Measurements from ENCODE around the gene MACIR. TPM values are rescaled to one million over a fixed set of nuclear protein-coding genes. Genes with fewer than 3 reads are reported as not detected.

The MACIR gene
- total RNA-seq, 4 donors from 2014 or later: 5.3 to 6.2 (median 5.4) TPM

DNA sequence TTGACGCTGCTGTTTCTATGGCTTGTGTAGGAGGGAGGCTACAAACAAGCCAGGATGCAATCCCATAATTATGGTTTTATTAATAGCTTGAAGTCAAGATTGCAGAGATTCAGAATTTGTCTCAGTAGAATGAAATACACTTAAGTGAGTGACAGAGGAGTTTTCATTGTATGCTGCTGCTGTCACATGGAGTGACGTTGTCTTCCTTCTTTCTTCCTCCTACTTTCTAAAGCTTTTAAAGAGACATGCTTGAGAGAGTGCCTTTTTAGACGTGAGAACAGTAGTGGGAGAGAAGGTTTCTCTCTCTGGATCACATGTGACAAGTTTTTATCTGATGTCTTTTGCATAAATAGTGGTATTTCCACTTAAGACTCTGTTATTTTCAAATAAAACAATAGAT lies 48.9 kb downstream of the MACIR start:
- TF ChIP-seq POLR2A (IDR thresholded peaks at IDR 0.05) (no peak), EP300 (IDR thresholded peaks at IDR 0.05) (no peak), POLR2AphosphoS5 (IDR thresholded peaks at IDR 0.05) (no peak)
- TF ChIP-seq, protein P1, sequence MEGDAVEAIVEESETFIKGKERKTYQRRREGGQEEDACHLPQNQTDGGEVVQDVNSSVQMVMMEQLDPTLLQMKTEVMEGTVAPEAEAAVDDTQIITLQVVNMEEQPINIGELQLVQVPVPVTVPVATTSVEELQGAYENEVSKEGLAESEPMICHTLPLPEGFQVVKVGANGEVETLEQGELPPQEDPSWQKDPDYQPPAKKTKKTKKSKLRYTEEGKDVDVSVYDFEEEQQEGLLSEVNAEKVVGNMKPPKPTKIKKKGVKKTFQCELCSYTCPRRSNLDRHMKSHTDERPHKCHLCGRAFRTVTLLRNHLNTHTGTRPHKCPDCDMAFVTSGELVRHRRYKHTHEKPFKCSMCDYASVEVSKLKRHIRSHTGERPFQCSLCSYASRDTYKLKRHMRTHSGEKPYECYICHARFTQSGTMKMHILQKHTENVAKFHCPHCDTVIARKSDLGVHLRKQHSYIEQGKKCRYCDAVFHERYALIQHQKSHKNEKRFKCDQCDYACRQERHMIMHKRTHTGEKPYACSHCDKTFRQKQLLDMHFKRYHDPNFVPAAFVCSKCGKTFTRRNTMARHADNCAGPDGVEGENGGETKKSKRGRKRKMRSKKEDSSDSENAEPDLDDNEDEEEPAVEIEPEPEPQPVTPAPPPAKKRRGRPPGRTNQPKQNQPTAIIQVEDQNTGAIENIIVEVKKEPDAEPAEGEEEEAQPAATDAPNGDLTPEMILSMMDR (IDR thresholded peaks at IDR 0.05): no peak
- Histone ChIP-seq H3K27me3 (no peaks in the 10 kb centered on the region), H3K36me3 (no peaks in the 10 kb centered on the region), H3K27ac (no peak overlapping the region), H3K4me1 (no peaks in the 10 kb centered on the region), H3K4me3 (no peak overlapping the region), H3K9me3 (no peaks in the 10 kb centered on the region)
- 45% methylated on average over 3 of the region's 3 CpGs for WGBS
- DNase-seq (ENCODE audit: low spot score in 2 of 2): no peak

DNA sequence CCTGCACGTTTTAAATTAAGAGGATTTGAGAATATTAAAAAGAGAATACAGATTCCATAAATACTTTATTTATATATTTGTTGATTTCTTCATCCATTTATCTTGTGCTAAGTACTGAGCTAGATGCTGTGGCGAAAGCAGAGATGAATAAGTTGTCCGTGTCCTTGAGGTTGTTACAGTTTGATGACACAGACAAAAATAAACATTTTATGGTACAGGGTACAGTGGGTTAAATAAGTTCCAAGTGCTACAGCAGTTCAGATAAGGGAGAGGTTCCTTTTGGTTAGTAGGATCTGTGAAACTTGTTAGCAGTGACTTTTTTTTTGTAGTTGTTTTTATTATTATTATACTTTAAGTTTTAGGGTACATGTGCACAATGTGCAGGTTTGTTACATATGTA lies 50.2 kb downstream of the MACIR start:
- no peaks in the 10 kb centered on the region for H3K36me3 ChIP-seq
- no peaks in the 10 kb centered on the region for H3K4me1 ChIP-seq
- no peak overlapping the region for H3K4me3 ChIP-seq
- H3K27me3 ChIP-seq: no peaks in the 10 kb centered on the region
- H3K9me3 ChIP-seq: no peaks in the 10 kb centered on the region
- 81% methylated on average over 3 of the region's 3 CpGs for WGBS
- DNase-seq (ENCODE audit: low spot score in 2 of 2): no peak
- no peak for TF ChIP-seq POLR2A (IDR thresholded peaks at IDR 0.05)
- no peak for TF ChIP-seq EP300 (IDR thresholded peaks at IDR 0.05)
- no peak for TF ChIP-seq POLR2AphosphoS5 (IDR thresholded peaks at IDR 0.05)
- TF ChIP-seq, protein P1 (IDR thresholded peaks at IDR 0.05): no peak
- no peak overlapping the region for H3K27ac ChIP-seq

DNA sequence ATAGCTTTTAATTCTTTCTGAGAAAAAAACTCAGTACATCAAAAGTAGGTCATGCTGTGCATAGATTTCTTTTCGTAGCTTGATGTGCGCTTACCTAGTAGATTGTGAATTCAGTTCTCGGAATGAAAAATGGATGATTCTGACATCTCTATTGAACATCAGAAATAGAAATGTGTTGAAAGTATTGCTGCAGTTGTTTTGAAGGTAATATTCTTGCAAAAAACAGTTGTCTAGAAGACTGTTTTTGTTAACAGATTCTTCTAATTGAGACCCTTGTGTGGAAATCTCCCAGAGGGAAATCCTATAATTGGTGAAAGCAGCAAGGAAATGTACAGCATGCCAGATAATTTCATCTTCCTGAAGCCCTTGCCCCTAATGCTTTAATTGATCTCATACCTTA lies 54.5 kb downstream of the MACIR start:
- H3K9me3 ChIP-seq: no peaks in the 10 kb centered on the region
- no peak for DNase-seq (ENCODE audit: low spot score in 2 of 2)
- H3K27ac ChIP-seq: no peak overlapping the region
- WGBS: 93% methylated on average over 3 of the region's 3 CpGs
- no peaks in the 10 kb centered on the region for H3K4me1 ChIP-seq
- H3K4me3 ChIP-seq: no peak overlapping the region
- TF ChIP-seq POLR2A (IDR thresholded peaks at IDR 0.05) (no peak), POLR2AphosphoS5 (IDR thresholded peaks at IDR 0.05) (no peak), EP300 (IDR thresholded peaks at IDR 0.05) (no peak)
- TF ChIP-seq, protein P1 (IDR thresholded peaks at IDR 0.05): no peak
- H3K36me3 ChIP-seq: no peaks in the 10 kb centered on the region
- no peaks in the 10 kb centered on the region for H3K27me3 ChIP-seq

DNA sequence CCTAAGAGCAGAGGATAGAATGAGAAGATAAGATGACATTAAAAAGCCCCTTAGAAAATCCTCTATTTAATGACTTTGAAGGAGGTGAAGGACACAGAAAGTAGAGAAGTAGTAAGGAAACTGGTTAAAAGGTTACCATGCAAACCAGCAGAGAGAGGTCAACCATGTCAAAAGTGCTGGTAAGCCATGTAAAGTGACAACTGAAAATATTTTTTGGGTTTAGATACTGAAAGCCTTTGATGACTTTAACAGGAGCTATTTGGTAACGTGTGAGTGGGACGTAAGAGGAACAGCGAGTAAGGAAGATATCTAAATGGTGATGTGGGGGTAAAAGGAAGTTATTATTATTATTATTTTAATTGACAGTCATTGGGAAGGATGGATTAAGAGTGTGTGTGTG lies 56.9 kb downstream of the MACIR start:
- 88% methylated on average over 3 of the region's 3 CpGs for WGBS
- DNase-seq (ENCODE audit: low spot score in 2 of 2): no peak
- Histone ChIP-seq H3K27me3 (no peaks in the 10 kb centered on the region), H3K4me1 (no peaks in the 10 kb centered on the region), H3K9me3 (no peaks in the 10 kb centered on the region), H3K36me3 (no peaks in the 10 kb centered on the region), H3K4me3 (no peak overlapping the region), H3K27ac (no peak overlapping the region)
- TF ChIP-seq, protein P1 (IDR thresholded peaks at IDR 0.05): no peak
- no peak for TF ChIP-seq EP300 (IDR thresholded peaks at IDR 0.05)
- TF ChIP-seq POLR2AphosphoS5 (IDR thresholded peaks at IDR 0.05): no peak
- no peak for TF ChIP-seq POLR2A (IDR thresholded peaks at IDR 0.05)

DNA sequence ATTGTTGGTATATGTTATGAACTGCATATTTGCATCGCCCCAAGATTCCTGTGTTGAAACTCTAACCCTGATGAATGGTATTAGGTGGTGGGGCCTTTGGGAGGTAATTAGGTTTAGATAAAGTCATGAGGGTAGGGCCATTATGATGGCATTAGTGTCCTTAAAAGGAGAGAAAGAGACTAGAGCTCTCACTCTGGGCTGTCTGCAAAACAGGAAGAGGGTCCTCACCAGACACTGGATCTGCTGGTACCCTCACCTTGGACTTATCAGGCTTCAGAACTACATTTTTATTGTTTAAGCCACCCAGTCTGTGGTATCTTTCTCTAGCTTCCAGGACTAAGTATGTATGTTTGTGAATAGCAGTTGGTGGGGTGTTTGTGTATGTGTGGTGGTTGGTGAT lies 68.9 kb downstream of the MACIR start:
- H3K9me3 ChIP-seq: no peaks in the 10 kb centered on the region
- TF ChIP-seq POLR2AphosphoS5 (IDR thresholded peaks at IDR 0.05) (no peak), POLR2A (IDR thresholded peaks at IDR 0.05) (no peak), EP300 (IDR thresholded peaks at IDR 0.05) (no peak)
- TF ChIP-seq, protein P1 (IDR thresholded peaks at IDR 0.05): no peak
- no peak overlapping the region for H3K4me3 ChIP-seq
- 88% methylated on average over 1 of the region's 1 CpG for WGBS
- DNase-seq (ENCODE audit: low spot score in 2 of 2): no peak
- no peaks in the 10 kb centered on the region for H3K27me3 ChIP-seq
- H3K36me3 ChIP-seq: no peaks in the 10 kb centered on the region
- H3K27ac ChIP-seq: no peak overlapping the region
- H3K4me1 ChIP-seq: no peaks in the 10 kb centered on the region
